A673 (cell line): ENCODE data around the gene ICAM4.

Experiments used
- CTCF ChIP-seq: fragments of 300-800, 200-600 bp; sonication (generic); conservative IDR thresholded peaks from 2 replicates; pipeline ENCODE4 v1.5.1; 2017; ENCODE audit warnings: low read depth, mild to moderate bottlenecking, antibody characterized with exemption, low read length, moderate library complexity, mixed read lengths
- EZH2 ChIP-seq: fragments of 200-600 bp; sonication (generic); IDR thresholded peaks from 2 replicates; pipeline ENCODE4 v1.6.1; 2017; ENCODE audit warnings: borderline replicate concordance, low read depth, mild to moderate bottlenecking, mixed read lengths, antibody characterized with exemption, low read length; ENCODE audit not compliant: poor library complexity, severe bottlenecking

- TF ChIP-seq CTCF (no peak), EZH2 (no peak)
Measured at GRCh38 chr19:10292206-10292788, 5.5 kb downstream of the ICAM4 start.
